Stimulated activated CD8-positive, alpha-beta memory T cell treated with anti-CD3 and anti-CD28 coated beads, Interleukin-15, amount 100 ng/mL, for 1 hour (primary cell): Measurements from ENCODE around the gene LAMA5.

Source experiments
- DNase-seq: peaks from one replicate; pipeline ENCODE4 v3.0.0-alpha.2; 2020; ENCODE audit warnings: low read depth

LAMA5 gene

GRCh38 chr20:62344782-62345181 lies 22.3 kb downstream of the LAMA5 start:
- DNase-seq: no peak

- DNase-seq: no peak
Measured at GRCh38 chr20:62344092-62344491, 23.0 kb downstream of the LAMA5 start.

- no peak for DNase-seq
Measured at GRCh38 chr20:62342910-62343309, 24.2 kb downstream of the LAMA5 start.

- no peak for DNase-seq
Measured at GRCh38 chr20:62339647-62340062, 27.5 kb downstream of the LAMA5 start.

- DNase-seq: no peak
Measured at GRCh38 chr20:62338294-62338620, 28.9 kb downstream of the LAMA5 start.

GRCh38 chr20:62337558-62338293 lies 29.4 kb downstream of the LAMA5 start:
- DNase-seq: no peak

GRCh38 chr20:62336775-62337557 lies 30.1 kb downstream of the LAMA5 start:
- DNase-seq: no peak

GRCh38 chr20:62336329-62336728 lies 30.8 kb downstream of the LAMA5 start:
- DNase-seq: no peak

- DNase-seq: no peak
Measured at GRCh38 chr20:62335532-62335931, 31.6 kb downstream of the LAMA5 start.

- DNase-seq: no peak
Measured at GRCh38 chr20:62334881-62335280, 32.2 kb downstream of the LAMA5 start.

- DNase-seq: no peak
Measured at GRCh38 chr20:62333820-62334595, 33.1 kb downstream of the LAMA5 start.

- DNase-seq: no peak
Measured at GRCh38 chr20:62332989-62333819, 33.9 kb downstream of the LAMA5 start.

- DNase-seq: no peak
Measured at GRCh38 chr20:62332421-62332820, 34.7 kb downstream of the LAMA5 start.

GRCh38 chr20:62331347-62331746 lies 35.8 kb downstream of the LAMA5 start:
- DNase-seq: no peak

GRCh38 chr20:62330576-62331317 lies 36.4 kb downstream of the LAMA5 start:
- no peak for DNase-seq

GRCh38 chr20:62329389-62330377 lies 37.4 kb downstream of the LAMA5 start:
- no peak for DNase-seq

- DNase-seq: no peak
Measured at GRCh38 chr20:62328684-62329388, 38.3 kb downstream of the LAMA5 start.

- DNase-seq: no peak
Measured at GRCh38 chr20:62327726-62328495, 39.2 kb downstream of the LAMA5 start.
